DMS79 (cell line): ENCODE data around the gene CDC37.

Experiments
- DNase-seq: peaks from one replicate; lab custom pipeline; 2025; lab: John Stamatoyannopoulos, UW

CDC37 gene

GRCh38 chr19:10353793-10354391 lies 49.5 kb downstream of the CDC37 start:
- no peak for DNase-seq

- DNase-seq: no peak
These were observed 50.3 kb downstream of the CDC37 start for GRCh38 chr19:10352764-10353671.

GRCh38 chr19:10346509-10346908 lies 56.8 kb downstream of the CDC37 start:
- DNase-seq: no peak

GRCh38 chr19:10344780-10345179 lies 58.6 kb downstream of the CDC37 start:
- no peak for DNase-seq

- no peak for DNase-seq
These were observed 59.8 kb downstream of the CDC37 start for GRCh38 chr19:10343495-10343894.
